LNCaP clone FGC (cell line): ENCODE measurements around the gene GRAMD1B.

ENCODE experiments used
- DNase-seq: peaks from one replicate; pipeline ENCODE4 v3.0.0-alpha.2; 2011; ENCODE audit warnings: low read depth
- H3K4me3 ChIP-seq: 2 replicates; pipeline ENCODE4 v1.5.1; 2011; ENCODE audit warnings: mild to moderate bottlenecking, low read depth, low read length, control low read depth
- CTCF ChIP-seq: IDR thresholded peaks from 2 replicates; pipeline ENCODE4 v1.5.1; 2012; ENCODE audit warnings: mild to moderate bottlenecking; ENCODE audit not compliant: control insufficient read depth, insufficient read depth; ENCODE audit errors: extremely low read depth

GRAMD1B gene

DNA sequence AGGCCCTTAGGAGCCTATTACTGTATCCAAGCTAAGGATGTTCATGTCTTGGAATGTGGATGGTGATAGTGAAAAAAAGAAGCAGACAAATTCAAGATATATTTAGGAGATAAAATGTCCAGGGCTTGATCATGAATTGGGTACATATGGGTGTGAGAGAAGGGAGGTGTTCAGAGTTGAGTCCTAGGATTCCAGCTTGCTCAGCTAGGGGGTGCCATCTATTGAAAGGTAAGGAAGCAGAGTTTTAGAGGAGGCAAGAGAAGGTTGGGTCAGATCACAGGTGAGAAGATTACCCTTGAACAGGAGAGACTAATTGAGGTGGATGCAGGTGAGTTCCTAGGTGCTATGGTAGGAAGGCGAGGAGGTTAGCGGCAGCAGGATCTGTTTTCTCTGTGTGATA is 60.5 kb downstream of the GRAMD1B start:
- no peak for DNase-seq
- TF ChIP-seq CTCF = no peak
- no peak overlapping the region for H3K4me3 ChIP-seq

GRCh38 chr11:123491241-123491640 is 61.2 kb downstream of the GRAMD1B start:
- H3K4me3 ChIP-seq = no peak overlapping the region
- TF ChIP-seq CTCF = no peak
- no peak for DNase-seq

DNA sequence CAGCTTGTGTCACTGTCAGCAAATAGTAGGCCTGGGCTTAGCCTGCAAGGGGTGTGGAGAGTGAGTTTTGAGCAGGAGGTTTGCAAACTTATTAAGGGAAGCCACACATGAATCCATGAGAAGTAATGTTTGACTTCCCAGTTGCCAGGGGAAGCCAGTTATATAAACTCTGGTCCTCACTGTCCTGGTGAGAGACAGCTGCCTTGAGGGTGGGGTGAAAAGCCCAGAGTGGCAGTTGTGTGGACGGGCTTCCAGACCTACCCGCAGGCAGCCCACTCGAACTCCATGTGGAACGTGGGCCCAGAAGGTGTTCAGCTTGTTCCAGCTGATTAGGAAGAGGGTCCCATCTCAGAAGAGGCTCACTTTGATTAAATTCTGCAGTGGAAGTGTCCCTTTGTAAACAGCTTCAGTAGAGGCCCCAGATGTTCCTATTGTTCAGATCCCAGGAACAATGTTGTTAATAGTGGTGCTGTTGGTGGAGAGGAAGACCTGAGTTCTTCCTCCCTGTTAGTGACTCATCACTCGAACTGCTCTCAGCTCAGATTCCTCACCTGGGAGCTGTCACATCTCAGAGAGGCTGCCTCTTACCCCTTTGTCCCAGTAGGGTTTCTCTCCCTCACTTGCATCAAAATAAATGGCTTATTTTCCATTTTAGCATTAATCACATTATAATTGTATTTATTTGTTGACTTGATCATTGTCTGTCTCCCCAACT is 63.4 kb downstream of the GRAMD1B start:
- TF ChIP-seq CTCF = no peak
- no peak for DNase-seq
- no peak overlapping the region for H3K4me3 ChIP-seq

- no peak for DNase-seq
- H3K4me3 ChIP-seq = no peak overlapping the region
- no peak for TF ChIP-seq CTCF
Measured at GRCh38 chr11:123494195-123495050, 64.4 kb downstream of the GRAMD1B start.

DNA sequence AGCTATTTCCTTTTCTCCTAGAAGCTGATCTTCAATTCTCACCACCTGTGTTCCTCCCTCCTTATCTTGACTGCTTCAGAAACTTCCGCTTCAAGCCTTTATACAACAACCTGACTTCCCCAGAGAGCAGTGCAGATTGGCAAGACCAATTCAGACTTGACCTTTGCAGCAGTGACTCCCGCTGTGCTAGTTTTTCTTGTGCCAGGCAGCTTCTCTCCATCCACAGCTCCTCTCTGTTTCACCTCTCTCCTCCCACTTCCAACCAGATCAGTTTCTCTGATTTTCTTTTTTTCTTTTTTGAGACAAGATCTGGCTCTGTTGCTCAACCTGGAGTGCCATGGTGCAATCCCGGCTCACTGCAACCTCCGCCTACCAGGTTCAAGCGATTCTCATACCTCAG is 74.3 kb downstream of the GRAMD1B start:
- no peak for TF ChIP-seq CTCF
- DNase-seq = no peak
- no peak overlapping the region for H3K4me3 ChIP-seq

GRCh38 chr11:123505546-123506299 is 75.7 kb downstream of the GRAMD1B start:
- no peak for DNase-seq
- no peak for TF ChIP-seq CTCF
- no peak overlapping the region for H3K4me3 ChIP-seq
